Sigmoid colon (tissue), 7 donors: ENCODE data around the gene NR4A3. TPM values are rescaled to one million over a fixed set of nuclear protein-coding genes. Genes with fewer than 3 reads are reported as not detected.

Source experiments
- DNase-seq: peaks from one replicate; pipeline ENCODE4 v3.0.0-alpha.2; 2019
- H3K27ac ChIP-seq, 4 donors: fragments of 200-600 bp; sonication (generic); one replicate each; pipeline ENCODE4 v1.5.1; 2016 to 2019; ENCODE audit warnings: mild to moderate bottlenecking in 1 of 4
- H3K27me3 ChIP-seq, 3 donors: fragments of 200-600 bp; sonication (generic); one replicate each; pipeline ENCODE4 v1.5.1; 2019; ENCODE audit warnings: mild to moderate bottlenecking in 1 of 3
- H3K36me3 ChIP-seq, 4 donors: fragments of 200-600 bp; sonication (generic); one replicate each; pipeline ENCODE4 v1.5.1; 2016 to 2019
- H3K4me1 ChIP-seq, 4 donors: fragments of 200-600 bp; sonication (generic); one replicate each; pipeline ENCODE4 v1.5.1; 2017 to 2019
- H3K4me3 ChIP-seq, 4 donors: fragments of 200-600 bp; sonication (generic); one replicate each; pipeline ENCODE4 v1.5.1; 2017 to 2019; ENCODE audit warnings: mild to moderate bottlenecking in 2 of 4, moderate library complexity in 1 of 4
- H3K9me3 ChIP-seq, 4 donors: fragments of 200-600 bp in 3 of 4; sonication (generic) in 3 of 4; one replicate each; pipeline versions ENCODE4 v1.5.1 to v1.6.1; 2013 to 2019
- EP300 ChIP-seq, 4 donors: sonication (generic); formaldehyde crosslinking; IDR thresholded peaks; one replicate each; pipeline ENCODE4 v1.6.1; 2017; ENCODE audit warnings: antibody characterized with exemption in 4 of 4
- POLR2A ChIP-seq, 2 donors: fragments of 450-650 bp; IDR thresholded peaks; one replicate each; pipeline ENCODE4 v1.6.1; 2016; ENCODE audit warnings: antibody characterized with exemption in 2 of 2, mild to moderate bottlenecking in 2 of 2, moderate library complexity in 2 of 2
- POLR2AphosphoS5 ChIP-seq, 4 donors: sonication (generic); formaldehyde crosslinking; IDR thresholded peaks; one replicate each; pipeline ENCODE4 v1.6.1; 2017; ENCODE audit warnings: antibody characterized with exemption in 4 of 4
- WGBS, 2 donors: extraction: QIAGEN DNeasy Blood & Tissue Kit; methylation state at CpG; one replicate each; pipeline ENCODE4 v1.1.7; 2013; 5-methylcytosine and 5-hydroxymethylcytosine counted together
- intact Hi-C: fragments of 100-400 bp; cut with DNase I; formaldehyde crosslinking; loops from one replicate; pipeline ENCODE4 v1.15.1; 2023
- polyA plus RNA-seq, 3 donors: library from polyadenylated mRNA; stranded (reverse); fragments of 200-250 nt; gene quantifications; one replicate each; pipeline ENCODE4 v1.2.3, GENCODE V29; 2013
- total RNA-seq, 4 donors: library from RNA; depleted of rRNA; stranded (reverse); fragments of >200 nt; gene quantifications; one replicate each; pipeline ENCODE4 v1.1.0, GENCODE V29; 2016
- TF ChIP-seq, protein P1 (sequence below), 4 experiments: fragments of 450-650 bp in 3 of 4; fragments of 200-600 bp in 1 of 4; IDR thresholded peaks; one replicate each; pipeline ENCODE4 v1.5.1; 2016 to 2019; ENCODE audit warnings: antibody characterized with exemption in 4 of 4, mild to moderate bottlenecking in 3 of 4, moderate library complexity in 2 of 4
- donor health status: healthy with polysubstance abuse.
- donor health status: Bipolar disorder and iron deficiency.
- donor health status: healthy.

The NR4A3 gene
- total and polyA plus RNA-seq, 7 donors = 1.1 to 6.4 (median 1.2) TPM

GRCh38 chr9:99807276-99807852 lies 14.3 kb upstream of the NR4A3 start:
- 22 to 30% methylated on average over 4 of the region's 4 CpGs for WGBS, 2 donors
- no peak overlapping the region for H3K4me3 ChIP-seq
- no peaks in the 10 kb centered on the region for H3K36me3 ChIP-seq
- no peaks in the 10 kb centered on the region for H3K9me3 ChIP-seq
- H3K27me3 ChIP-seq = no peaks in the 10 kb centered on the region
- peak; percentile 85 for DNase-seq
- H3K4me1 ChIP-seq = peaks cover 0 to 9% (median 0%) of the 10 kb centered on the region in 4 donors
- H3K27ac ChIP-seq = no peak overlapping the region
- intact Hi-C loops = no loop called here
- TF ChIP-seq, protein P1, sequence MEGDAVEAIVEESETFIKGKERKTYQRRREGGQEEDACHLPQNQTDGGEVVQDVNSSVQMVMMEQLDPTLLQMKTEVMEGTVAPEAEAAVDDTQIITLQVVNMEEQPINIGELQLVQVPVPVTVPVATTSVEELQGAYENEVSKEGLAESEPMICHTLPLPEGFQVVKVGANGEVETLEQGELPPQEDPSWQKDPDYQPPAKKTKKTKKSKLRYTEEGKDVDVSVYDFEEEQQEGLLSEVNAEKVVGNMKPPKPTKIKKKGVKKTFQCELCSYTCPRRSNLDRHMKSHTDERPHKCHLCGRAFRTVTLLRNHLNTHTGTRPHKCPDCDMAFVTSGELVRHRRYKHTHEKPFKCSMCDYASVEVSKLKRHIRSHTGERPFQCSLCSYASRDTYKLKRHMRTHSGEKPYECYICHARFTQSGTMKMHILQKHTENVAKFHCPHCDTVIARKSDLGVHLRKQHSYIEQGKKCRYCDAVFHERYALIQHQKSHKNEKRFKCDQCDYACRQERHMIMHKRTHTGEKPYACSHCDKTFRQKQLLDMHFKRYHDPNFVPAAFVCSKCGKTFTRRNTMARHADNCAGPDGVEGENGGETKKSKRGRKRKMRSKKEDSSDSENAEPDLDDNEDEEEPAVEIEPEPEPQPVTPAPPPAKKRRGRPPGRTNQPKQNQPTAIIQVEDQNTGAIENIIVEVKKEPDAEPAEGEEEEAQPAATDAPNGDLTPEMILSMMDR (IDR thresholded peaks at IDR 0.05) = peak in 3 of 4 experiments; percentile 35 to 73 (median 35)
- TF ChIP-seq POLR2A (IDR thresholded peaks at IDR 0.05) (no peak), POLR2AphosphoS5 (IDR thresholded peaks at IDR 0.05) (peak in 1 of 4 donors; percentile 28)

- Histone ChIP-seq H3K4me1 (peaks cover 0 to 9% (median 0%) of the 10 kb centered on the region in 4 donors), H3K4me3 (no peak overlapping the region), H3K9me3 (no peaks in the 10 kb centered on the region), H3K36me3 (no peaks in the 10 kb centered on the region), H3K27ac (no peak overlapping the region), H3K27me3 (no peaks in the 10 kb centered on the region)
- TF ChIP-seq, protein P1 (IDR thresholded peaks at IDR 0.05) = no peak
- no peak for TF ChIP-seq EP300 (IDR thresholded peaks at IDR 0.05)
- no peak for TF ChIP-seq POLR2AphosphoS5 (IDR thresholded peaks at IDR 0.05)
- no peak for TF ChIP-seq POLR2A (IDR thresholded peaks at IDR 0.05)
- intact Hi-C loops = no loop called here
- no peak for DNase-seq
These were observed 13.7 kb upstream of the NR4A3 start for GRCh38 chr9:99807956-99808355.

DNA sequence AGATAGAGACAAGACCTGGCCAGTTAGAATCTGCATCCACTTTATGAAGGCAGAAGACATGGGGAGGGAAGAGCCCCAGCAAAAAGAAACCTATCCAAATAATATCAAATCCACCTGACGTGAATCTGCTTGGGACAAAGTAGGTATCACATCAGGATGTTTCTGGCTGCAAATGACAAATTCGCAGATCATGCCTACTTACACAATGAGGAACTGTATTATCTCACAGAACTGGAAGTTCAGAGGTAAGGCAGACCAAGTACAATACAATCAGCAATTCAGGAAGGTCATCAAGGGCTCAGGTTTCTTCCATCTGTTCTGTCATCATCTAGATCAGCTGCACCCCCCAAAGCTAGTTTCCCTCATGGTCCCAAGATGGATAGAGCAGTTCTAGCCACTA lies 13.2 kb upstream of the NR4A3 start:
- H3K36me3 ChIP-seq = no peaks in the 10 kb centered on the region
- intact Hi-C loops = no loop called here
- no peaks in the 10 kb centered on the region for H3K9me3 ChIP-seq
- H3K4me1 ChIP-seq = peaks cover 0 to 9% (median 0%) of the 10 kb centered on the region in 4 donors
- no peak for DNase-seq
- no peak overlapping the region for H3K4me3 ChIP-seq
- no peak overlapping the region for H3K27ac ChIP-seq
- no peak for TF ChIP-seq EP300 (IDR thresholded peaks at IDR 0.05)
- TF ChIP-seq, protein P1 (IDR thresholded peaks at IDR 0.05) = no peak
- TF ChIP-seq POLR2A (IDR thresholded peaks at IDR 0.05) = no peak
- no peaks in the 10 kb centered on the region for H3K27me3 ChIP-seq
- WGBS, 2 donors = 86% methylated on average over 2 of the region's 2 CpGs

GRCh38 chr9:99809586-99810319 lies 11.9 kb upstream of the NR4A3 start:
- H3K4me1 ChIP-seq = peaks cover 0 to 9% (median 0%) of the 10 kb centered on the region in 4 donors
- no peak overlapping the region for H3K27ac ChIP-seq
- intact Hi-C loops = loop anchor here (10.0 kb wide), 3 partner anchors 545 to 1725 kb away; partner anchors contain the start of genes RNF20 and TEX10
- no peaks in the 10 kb centered on the region for H3K9me3 ChIP-seq
- H3K27me3 ChIP-seq = no peaks in the 10 kb centered on the region
- no peak for TF ChIP-seq POLR2AphosphoS5 (IDR thresholded peaks at IDR 0.05)
- H3K4me3 ChIP-seq = no peak overlapping the region
- no peaks in the 10 kb centered on the region for H3K36me3 ChIP-seq
- no peak for DNase-seq

DNA sequence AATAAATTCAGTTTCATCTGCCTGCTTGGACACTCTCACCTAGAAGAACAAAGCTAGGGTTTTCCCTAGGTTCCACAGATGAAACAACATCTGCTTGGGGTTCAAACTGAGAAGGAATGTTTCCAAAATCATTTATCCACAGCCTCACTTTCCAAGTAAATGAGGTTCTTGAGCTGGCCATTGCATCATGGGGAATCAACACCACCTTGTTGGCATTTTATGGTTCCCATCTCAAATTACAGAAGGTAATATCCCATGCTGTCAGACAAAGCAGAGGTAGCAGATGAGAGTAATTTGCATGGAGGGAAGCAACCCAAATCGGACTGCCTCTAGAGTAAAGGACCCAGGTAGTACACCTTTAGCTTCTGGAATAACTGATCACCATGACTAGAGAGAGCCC lies 10.5 kb upstream of the NR4A3 start:
- 0 to 46% methylated on average over 1 of the region's 1 CpG for WGBS, 2 donors
- TF ChIP-seq EP300 (IDR thresholded peaks at IDR 0.05) (no peak), POLR2AphosphoS5 (IDR thresholded peaks at IDR 0.05) (no peak), POLR2A (IDR thresholded peaks at IDR 0.05) (no peak)
- TF ChIP-seq, protein P1 (IDR thresholded peaks at IDR 0.05) = no peak
- Histone ChIP-seq H3K4me3 (no peak overlapping the region), H3K9me3 (no peaks in the 10 kb centered on the region), H3K27me3 (no peaks in the 10 kb centered on the region), H3K4me1 (peaks cover 0 to 9% (median 0%) of the 10 kb centered on the region in 4 donors), H3K36me3 (no peaks in the 10 kb centered on the region), H3K27ac (no peak overlapping the region)
- intact Hi-C loops = loop anchor here (10.0 kb wide), 3 partner anchors 544 to 1724 kb away; partner anchors contain the start of genes RNF20 and TEX10
- no peak for DNase-seq
